CMK (cell line): ENCODE data around the gene CD300H.

ENCODE experiments used
- DNase-seq: peaks from one replicate; pipeline ENCODE4 v3.0.0-alpha.2; 2010; ENCODE audit warnings: low read depth

The CD300H gene

DNA sequence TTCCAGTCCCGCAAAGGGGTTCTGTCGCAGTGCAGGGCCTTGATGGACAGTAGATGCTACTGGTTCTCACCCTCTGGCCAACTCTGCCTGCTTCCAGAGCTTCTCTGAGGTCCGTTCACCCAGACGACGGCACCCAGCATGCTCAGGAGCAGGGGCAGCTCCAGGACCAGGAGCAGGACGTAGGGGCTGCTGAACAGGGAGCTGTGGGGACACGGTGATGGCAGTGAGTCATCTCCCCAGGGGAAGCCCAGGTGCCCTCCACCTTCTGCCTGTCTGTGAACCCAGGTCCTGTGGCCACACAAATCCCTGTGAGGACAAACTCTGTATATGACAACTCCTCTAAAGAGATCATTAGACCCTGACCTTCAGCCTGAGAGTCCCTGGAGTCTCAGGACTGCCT is 18.0 kb downstream of the CD300H start:
- no peak for DNase-seq

DNA sequence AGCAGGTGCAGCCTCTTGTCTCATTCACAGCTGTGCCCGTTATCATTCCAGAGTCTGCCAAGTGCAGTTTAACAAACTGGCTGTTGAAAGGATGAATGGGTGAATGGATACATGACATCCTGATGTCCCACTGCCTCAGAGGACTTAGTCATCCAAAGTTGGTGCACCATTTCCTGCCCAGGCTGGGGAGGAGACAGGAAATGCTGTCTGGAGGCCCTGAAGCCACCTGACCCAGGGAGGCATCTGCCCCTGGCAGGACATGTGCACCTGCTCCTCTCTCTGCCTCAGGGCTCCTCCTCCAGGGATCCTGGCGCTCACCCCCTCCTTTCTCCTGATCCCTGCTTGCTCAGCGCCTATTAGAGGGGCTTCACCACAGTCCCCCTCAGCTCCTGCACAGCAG is 19.6 kb downstream of the CD300H start:
- DNase-seq: no peak

DNA sequence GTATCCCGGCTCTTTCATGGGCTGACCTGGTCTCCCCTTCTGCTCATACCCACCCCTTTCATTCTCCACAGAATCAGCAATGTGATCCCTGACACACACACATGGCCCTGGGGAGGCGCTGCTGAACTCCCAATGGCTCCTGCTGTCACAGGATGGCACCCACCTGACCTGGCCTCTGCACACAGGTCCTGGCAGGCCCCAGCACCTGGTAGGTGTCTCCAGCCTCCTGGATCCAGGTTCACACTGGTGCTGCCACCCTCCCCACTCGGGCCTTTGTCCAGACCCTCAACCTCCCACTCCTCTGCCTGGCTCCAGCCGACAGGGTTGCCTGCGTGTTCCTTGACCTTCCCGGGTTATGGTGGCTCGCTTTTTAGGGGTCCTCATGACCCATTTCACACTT is 20.0 kb downstream of the CD300H start:
- no peak for DNase-seq

DNA sequence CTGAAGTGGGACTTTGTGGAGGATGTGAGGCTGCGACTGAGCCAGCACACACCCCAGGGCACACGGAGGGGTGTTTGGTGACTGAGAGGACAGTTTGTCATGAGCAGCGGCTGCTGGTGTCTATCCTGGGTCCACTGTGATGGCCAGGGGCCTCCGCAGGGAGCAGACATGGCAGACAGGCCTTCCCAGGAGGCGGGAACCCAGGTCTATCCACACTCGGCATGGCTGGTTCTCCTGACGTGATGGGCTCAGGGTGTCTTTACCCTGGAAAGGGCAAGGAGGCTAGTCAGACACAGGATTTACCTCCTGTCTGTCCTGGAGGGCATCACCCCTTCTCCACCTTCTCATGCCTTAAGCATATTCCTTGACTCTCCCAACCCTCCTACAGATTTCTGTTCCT is 20.7 kb downstream of the CD300H start:
- DNase-seq: no peak

DNA sequence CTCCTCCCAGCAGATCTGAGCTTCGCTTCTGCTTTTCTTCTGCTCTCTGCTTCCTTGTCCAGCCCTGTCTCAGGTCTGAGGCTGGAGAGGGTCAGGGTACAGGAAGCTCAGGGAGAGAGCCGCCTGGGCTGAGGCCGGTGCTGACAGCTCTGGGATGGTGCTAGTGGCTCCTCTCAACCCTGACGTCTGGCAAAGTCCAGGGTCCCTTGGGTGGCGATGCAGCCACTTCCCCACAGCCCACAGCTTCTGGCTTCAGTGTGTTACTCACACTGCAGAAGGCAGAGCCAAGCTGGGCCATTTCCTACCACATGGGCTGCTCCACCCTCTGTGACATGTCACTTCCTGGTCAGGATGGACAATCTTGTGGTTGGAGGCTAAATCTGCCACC is 21.5 kb downstream of the CD300H start, which contains the start of gene CD300C:
Gene CD300C, minus strand, starts transcription at position 273 of the 388 bp plus-strand sequence. CDS start 333 bp downstream, outside the sequence.
- DNase-seq: peak; percentile 61

DNA sequence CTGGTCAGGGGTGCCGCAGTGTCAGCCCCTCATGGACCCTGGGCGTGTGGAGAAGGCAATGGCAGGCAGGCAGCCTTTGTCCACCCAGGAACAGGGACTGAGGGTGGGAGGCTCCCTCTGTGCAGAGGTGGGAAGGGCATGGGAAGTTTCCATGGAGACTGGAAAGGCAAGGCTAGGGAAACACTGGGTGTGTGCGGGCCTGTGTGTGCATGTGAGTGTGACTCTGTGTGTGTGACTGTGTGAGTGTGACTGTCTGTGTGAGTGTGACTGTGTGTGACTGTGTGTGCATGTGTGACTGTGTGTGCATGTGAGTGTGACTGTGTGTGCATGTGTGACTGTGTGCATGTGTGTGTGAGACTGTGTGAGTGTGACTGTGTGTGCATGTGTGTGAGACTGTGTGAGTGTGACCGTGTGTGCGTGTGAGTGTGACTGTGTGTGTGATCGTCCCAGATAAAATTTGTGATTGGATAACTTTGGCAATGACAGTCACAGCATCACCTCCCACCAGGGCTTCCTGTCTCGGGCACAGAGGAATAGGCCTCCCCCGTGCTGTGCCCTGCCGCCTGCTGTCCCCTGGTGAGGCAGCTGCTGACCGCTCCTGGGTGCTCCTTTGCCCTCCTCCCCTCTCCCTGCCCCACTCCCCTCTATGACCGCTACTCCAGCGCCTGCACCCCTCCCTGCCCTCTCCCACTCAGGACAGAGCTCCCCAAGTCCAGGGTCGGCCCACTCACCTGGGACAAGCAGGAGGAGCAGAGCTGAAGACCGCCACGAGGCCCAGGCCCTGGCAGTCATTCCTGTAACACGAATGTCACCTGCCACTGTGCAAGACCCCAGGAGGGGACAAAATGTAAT is 22.1 kb downstream of the CD300H start:
- no peak for DNase-seq

DNA sequence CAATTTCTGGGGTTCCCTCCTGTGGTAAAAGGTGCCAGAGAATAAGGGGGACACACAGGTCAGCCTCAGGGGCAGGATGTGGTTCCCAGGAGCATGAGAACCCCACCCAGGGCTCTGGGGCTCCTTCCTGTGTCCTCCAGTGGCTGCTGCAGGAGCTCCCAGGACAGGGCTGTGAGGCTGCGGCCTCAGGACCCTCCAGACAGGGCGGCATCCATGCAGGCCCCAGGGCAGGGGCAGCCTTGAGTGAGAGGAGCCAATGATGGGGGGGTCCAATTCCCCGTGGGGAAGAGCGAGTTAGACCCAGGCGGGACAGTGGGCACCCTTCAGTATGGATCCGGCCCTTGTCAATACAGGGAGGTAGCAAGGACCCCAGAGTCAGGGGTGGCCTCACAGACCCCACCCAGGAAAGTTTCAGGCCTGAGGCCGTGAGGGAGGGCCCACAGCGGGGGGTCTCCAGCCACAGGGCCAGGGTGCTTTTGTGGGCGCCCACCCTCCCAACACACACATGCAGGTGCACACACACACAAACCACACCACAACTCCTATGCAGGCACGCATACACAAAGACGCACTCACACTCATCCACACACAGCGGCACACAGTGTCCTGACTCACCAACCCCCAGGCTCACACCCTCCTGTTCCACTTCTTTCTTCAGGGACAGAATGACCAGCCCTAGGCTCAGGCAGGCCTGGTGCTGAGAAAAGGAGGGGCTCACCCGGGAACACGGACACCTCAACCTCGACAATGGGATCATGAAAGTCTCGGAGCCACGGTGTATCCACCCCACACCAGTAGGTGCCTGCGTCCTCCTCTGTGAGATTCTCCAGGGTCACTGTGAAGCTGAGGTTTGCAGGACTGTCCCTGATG is 23.2 kb downstream of the CD300H start:
- DNase-seq: no peak

DNA sequence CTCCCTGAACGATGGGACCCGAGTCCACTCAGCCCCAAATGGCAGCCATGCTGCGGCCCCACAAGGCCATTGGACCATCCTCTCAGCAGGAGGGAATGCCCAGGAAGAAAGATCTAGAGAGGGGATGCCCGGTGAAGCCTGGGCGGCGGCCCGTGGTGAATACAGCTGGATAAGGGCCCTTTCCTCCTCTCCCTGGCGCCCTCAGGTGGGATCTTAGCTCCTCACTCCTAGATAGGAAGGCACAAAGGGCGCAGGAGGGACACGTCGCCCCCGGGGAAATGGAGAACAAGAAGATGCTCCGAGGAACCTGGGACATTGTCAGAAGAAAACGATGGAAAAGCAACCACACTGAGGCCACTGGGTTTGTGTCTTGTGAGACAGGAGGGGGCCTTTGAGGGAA is 23.9 kb downstream of the CD300H start:
- no peak for DNase-seq

DNA sequence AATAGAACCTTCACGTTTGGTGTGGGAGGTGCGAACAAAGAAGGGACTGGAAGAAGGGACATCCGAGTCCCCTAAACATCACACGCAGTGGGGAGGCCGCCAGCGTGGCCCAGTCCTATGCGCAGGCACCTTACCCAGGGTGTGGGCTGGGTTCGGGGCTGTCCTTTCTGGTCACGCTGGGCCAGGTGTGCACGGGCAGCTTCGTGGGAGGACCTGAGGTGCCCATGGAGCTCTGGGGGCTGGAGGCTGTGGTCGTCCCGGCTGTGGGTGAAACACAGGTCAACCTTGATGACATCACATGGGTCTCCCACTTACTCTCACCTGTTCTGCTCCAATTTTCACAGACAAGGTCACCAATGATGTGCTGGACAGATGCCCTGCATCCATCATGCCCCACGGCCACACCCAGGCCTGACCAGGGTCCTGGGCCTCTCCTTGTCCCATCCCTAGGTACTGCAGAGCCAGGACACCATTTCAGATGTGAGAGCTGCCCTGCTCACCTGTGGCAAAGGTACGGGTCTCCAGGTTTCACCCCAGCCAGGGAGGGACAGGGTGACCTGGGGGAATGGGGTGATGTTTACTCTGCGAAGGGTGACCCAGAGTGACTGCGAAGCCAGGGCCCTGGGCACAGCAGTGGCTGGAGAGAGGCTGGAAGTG is 24.5 kb downstream of the CD300H start:
- no peak for DNase-seq

DNA sequence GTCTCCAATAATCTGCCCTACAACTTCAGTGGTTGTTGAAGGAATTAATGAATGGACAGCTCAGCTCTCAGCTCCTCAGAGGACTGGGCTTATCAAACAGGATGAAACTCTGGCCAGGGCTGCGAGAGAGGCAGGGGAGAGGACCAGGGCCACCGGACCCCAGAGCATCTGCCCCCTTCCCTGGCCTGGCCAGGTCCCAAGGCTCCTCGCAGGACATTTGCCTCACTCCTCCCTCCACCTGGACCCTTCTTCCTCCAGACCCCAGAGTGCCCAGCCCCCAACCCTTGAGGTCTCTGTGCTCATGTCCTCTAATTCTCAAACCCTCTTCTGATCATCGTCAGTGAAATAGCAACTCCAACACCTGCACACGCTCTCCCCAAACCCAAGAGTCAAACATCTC is 25.1 kb downstream of the CD300H start:
- DNase-seq: no peak

DNA sequence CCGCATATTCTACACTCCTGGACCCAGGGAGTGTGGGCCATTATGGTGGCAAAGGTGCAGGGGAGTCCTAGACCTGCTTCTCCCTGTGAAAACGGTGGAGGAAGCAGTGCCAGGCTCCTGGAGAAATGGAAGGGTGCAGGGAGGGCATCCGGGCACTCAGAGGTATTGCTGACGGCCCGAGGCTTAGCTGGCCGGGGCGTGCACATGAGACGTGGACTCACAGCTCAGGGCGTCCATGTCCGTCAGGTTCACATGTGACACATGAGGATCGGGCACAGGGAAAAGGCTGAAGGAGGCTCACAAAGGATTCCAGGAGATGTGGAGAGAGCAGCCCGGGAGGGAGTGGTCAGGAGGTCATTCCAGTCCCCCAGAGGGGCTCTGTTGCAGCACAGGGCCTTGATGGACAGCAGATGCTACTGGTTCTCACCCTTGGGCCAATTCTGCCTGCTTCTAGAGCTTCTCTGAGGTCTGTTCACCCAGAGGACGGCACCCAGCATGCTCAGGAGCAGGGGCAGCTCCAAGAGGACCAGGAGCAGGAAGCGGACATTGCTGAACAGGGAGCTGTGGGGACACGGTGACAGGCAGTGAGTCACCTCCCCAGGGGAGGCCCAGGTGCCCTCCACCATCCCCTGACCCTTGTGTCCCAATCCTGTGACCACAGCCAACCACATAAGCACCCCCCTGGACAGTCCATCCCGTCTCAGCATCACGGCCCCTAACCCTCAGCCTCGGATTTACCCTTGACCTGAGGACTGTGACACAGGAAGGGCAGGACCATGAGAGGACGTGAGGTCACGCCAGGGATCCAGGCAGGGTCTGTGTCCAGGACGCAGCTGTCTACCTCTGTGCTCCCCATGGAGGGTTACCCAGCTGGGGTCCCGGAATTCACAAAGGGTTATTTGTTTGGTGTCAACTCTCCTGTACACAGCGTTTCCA is 25.9 kb downstream of the CD300H start:
- DNase-seq: no peak

DNA sequence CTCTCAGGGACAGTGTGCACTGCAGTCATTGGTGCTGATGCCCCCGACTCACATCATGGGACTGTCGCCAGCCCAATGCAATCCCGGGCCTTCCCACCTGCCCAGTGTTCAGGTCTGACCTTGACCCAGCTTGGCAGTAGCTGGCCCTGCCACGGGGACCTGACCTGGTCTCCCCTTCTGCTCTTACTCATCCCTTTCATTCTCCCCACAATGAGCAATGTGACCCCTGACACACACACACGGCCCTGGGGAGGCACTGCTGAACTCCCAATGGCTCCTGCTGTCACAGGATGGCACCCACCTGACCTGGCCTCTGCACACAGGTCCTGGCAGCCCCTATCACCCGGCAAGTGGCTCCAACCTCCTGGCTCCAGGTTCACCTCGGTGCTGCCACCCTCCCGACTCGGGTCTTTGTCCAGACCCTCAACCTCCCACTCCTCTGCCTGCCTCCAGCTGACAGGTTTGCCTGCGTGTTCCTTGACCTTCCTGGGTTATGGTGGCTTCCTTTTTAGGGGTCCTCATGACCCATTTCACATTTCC is 28.0 kb downstream of the CD300H start:
- no peak for DNase-seq

DNA sequence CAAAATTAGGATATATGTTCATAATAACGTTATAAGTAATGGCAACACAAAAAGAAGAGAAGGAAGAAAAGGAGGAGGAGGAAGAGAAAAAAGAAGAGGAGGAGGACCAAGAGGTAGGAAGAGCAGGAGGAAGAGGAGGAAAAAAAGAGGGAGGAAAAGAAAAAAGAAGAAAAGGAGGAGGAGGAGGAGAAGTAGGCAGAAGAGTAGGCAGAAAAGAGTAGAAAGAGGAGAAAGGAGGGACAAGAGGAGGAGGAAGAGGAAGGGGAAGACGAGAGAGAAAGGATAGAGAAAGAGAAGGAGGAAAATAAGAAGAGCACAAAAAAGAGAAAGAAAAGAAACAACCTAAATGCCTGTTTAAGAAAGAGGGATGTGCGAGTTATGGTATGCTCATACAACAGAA is 30.4 kb downstream of the CD300H start:
- no peak for DNase-seq

DNA sequence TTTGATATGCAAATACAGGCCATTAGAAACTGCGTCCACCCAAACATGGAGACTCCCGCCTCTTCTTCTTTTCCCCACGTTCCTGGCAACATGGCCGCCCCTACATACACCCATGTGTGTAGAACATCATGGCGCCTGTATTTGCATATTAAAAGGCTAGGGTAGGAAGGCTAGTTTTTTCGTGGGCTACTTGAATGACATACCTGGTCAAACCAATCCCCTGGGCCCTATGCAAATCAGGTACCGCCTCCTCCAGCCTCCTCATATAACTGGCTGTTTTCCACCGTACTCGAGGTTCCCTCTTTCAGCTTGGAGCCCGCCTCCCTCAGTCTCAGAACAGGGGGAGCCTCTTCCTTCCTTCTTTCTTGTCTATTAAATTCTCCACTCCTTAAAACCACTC is 35.2 kb downstream of the CD300H start:
- DNase-seq: peak; percentile 83

DNA sequence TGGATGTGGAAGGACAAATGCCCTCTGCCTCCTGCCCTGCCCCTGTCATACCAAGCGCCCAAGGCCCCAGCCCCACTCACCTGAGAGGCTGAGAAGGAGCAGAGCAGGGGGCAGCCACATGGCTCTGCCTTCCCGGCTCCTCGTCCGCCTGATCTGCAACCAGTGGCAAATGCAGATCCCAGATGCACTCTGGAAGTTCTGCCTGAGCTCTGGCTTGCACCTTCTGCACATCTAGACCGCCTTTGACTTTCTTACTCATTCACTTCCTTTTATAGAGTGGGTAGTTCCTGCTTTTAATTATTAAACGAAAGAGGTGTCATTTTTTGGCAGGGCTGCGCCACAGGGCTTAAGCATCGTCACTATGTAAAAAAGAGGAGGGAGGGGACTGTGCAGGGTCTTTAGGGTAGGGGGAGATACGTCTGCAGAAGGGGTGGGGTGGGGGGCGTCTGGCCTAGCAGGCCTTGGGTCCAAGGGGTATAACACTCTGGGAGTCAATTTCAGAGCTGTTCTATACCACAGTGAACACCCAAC is 36.0 kb downstream of the CD300H start, which contains the start of gene CD300LB:
Gene CD300LB, minus strand, starts transcription at position 245 of the 531 bp plus-strand sequence. Its CDS starts 125 bp downstream, at position 120.
- DNase-seq: no peak

DNA sequence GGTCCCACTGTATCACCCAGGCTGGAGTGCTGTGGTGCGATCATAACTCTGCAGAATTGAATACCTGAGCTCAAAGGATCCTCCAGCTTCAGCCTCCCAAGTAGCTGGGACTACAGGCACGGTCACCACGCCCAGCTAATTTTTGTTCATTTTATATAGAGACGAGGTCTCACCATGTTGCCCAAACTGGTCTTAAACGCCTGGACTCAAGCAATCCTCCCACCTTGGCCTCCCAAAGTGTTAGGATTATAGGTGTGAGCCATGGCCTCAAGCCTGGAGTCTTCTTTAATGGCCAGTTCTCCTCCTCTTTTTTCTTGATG is 36.5 kb downstream of the CD300H start:
- no peak for DNase-seq

DNA sequence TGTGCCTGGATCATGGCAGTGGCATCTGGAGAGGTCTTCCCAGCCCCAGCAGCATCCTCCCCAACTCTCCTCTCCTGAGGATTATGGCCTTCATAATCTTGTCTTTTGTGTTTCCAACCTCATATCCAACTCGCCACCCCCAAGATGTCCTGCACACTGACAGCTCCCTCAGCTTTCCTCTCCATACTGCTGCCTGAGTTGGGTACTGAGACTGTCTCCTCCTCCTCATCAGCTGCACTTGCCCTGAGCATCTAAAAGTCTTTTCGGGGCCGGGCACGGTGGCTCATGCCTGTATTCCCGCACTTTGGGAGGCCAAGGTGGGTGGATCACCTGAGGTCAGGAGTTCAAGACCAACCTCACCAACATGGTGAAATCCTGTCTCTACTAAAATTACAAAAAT is 38.1 kb downstream of the CD300H start:
- DNase-seq: no peak

DNA sequence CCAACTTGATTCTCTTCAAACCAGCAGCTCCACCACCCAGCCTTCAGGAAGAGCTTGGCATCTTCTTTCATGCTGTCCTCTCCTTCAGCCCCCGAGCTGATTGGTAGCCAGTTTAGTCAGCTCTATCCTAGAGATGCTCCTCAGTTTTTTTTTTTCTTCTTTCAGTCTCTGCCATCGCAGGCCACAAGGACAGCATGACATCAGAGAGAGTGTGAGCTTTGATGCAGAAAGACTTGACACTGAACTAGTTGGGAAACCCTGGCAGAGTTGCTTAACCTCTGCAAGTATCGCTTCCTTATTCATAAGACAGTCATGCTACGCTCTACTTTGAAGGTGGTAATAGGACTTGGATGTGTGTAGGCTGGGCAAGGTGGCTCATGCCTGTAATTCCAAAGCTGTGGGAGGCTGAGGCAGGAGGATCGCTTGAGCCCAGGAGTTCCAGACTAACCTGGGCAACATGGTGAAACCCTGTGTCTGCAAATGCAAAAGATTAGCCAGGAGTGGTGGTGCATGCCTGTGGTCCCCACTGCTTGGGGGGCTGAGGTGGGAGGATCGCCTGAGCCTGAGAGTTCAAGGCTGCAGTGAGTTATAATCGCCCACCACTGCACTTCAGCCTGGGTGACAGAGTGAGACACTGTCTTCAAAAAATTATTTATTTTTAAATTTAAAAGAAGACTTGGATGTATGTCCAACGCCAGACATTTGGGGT is 38.7 kb downstream of the CD300H start:
- DNase-seq: no peak

DNA sequence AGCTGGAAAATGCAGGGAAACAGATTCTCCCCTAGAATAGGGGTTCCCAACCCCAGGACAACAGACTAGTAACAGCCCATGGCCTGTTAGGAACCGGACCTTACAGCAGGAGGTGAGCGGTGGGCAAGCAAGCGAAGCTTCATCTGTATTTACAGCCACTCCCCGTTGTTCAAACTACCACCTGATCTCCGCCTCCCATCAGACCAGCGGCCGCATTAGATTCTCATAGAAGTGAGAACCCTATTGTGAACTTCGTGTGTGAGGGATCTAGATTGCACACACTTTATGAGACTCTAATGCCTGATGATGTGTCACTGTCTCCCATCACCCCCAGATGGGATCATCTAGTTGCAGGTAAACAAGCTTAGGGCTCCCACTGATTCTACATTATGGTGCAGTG is 39.6 kb downstream of the CD300H start:
- DNase-seq: no peak

DNA sequence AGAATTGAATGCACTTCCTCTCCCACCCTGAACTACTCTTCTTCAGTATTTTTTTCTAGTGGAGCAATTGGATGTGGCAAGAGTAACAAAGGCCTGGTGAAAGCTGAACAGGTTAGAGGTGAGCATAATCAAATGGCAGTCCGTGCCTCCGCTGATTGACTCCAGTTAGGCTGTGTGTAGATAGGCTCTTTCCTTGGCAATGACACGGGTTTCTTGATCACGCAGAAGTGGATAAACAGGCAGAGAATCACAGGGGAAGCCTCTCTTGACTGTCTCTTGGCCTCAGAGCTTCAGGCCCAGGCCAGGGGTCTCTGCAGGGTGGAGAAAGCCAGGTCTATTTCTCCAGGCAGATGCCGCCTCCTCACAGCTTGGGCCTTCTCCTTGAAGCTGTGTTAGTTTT is 40.2 kb downstream of the CD300H start:
- DNase-seq: no peak
